Neuronal stem cell (in vitro differentiated cells): ENCODE measurements around the gene CMSS1.

Experiments used
- DNase-seq: peaks from one replicate; pipeline ENCODE4 v3.0.0-alpha.2; 2013; ENCODE audit warnings: low spot score
- H2AFZ ChIP-seq: one replicate; pipeline ENCODE4 v1.6.1; 2013; ENCODE audit warnings: mild to moderate bottlenecking, low read length, inconsistent platforms
- H2AK5ac ChIP-seq: 2 replicates; pipeline ENCODE4 v1.6.1; 2013; ENCODE audit warnings: low read depth, mild to moderate bottlenecking, inconsistent platforms, low read length, moderate library complexity, mixed read lengths
- H2BK120ac ChIP-seq: 2 replicates; pipeline ENCODE4 v1.6.1; 2013; ENCODE audit warnings: low read depth, mild to moderate bottlenecking, inconsistent platforms, low read length, moderate library complexity, mixed read lengths
- H2BK12ac ChIP-seq: one replicate; pipeline ENCODE4 v1.6.1; 2013; ENCODE audit warnings: low read length, inconsistent platforms
- H2BK15ac ChIP-seq: 2 replicates; pipeline ENCODE4 v1.6.1; 2013; ENCODE audit warnings: mild to moderate bottlenecking, low read length, inconsistent platforms, mixed read lengths
- H2BK5ac ChIP-seq: one replicate; pipeline ENCODE4 v1.6.1; 2013; ENCODE audit warnings: inconsistent platforms, mild to moderate bottlenecking, low read length, moderate library complexity
- H3K14ac ChIP-seq: one replicate; pipeline ENCODE4 v1.6.1; 2013; ENCODE audit warnings: low read length, inconsistent platforms
- H3K18ac ChIP-seq: 2 replicates; pipeline ENCODE4 v1.6.1; 2013; ENCODE audit warnings: low read length, inconsistent platforms
- H3K23ac ChIP-seq: 2 replicates; pipeline ENCODE4 v1.6.1; 2013; ENCODE audit warnings: low read depth, mild to moderate bottlenecking, mixed read lengths, low read length, inconsistent platforms; ENCODE audit not compliant: poor library complexity
- H3K27ac ChIP-seq: replicated peaks from 3 replicates; pipeline ENCODE4 v1.5.1; 2013; ENCODE audit warnings: low read length, inconsistent platforms
- H3K27me3 ChIP-seq, 3 experiments: 2 replicates each; pipeline ENCODE4 v1.6.1; 2013; ENCODE audit warnings: low read length in 3 of 3, mild to moderate bottlenecking in 2 of 3, inconsistent platforms in 1 of 3, low read depth in 1 of 3, mixed read lengths in 1 of 3, moderate library complexity in 1 of 3; ENCODE audit not compliant: control insufficient read depth in 3 of 3, insufficient read depth in 3 of 3
- H3K36me3 ChIP-seq, 2 donors: replicated peaks in 1 of 2; 2 replicates each; pipeline ENCODE4 v1.6.1; 2013; ENCODE audit warnings: low read length in 2 of 2; ENCODE audit not compliant: control insufficient read depth in 2 of 2, insufficient read depth in 2 of 2
- H3K4ac ChIP-seq: 2 replicates; pipeline ENCODE4 v1.6.1; 2013; ENCODE audit warnings: inconsistent platforms, mild to moderate bottlenecking, low read length, moderate library complexity
- H3K4me1 ChIP-seq, 2 donors: 1 replicate in 1 of 2; 2 replicates in 1 of 2; pipeline ENCODE4 v1.6.1; 2013; ENCODE audit warnings: low read length in 2 of 2, low read depth in 1 of 2; ENCODE audit not compliant: control insufficient read depth in 2 of 2, insufficient read depth in 1 of 2
- H3K4me2 ChIP-seq: one replicate; pipeline ENCODE4 v1.6.1; 2013; ENCODE audit warnings: mild to moderate bottlenecking, low read length, inconsistent platforms; ENCODE audit not compliant: insufficient read depth, poor library complexity, severe bottlenecking
- H3K4me3 ChIP-seq, 2 donors: 2 replicates each; pipeline ENCODE4 v1.5.1; 2013; ENCODE audit warnings: low read length in 2 of 2, mild to moderate bottlenecking in 2 of 2, inconsistent platforms in 1 of 2, moderate library complexity in 1 of 2
- H3K79me1 ChIP-seq: one replicate; pipeline ENCODE4 v1.6.1; 2013; ENCODE audit warnings: low read depth, mild to moderate bottlenecking, inconsistent platforms, low read length, moderate library complexity
- H3K9ac ChIP-seq: one replicate; pipeline ENCODE4 v1.6.1; 2013; ENCODE audit warnings: mild to moderate bottlenecking, low read depth, low read length, inconsistent platforms; ENCODE audit not compliant: poor library complexity
- H3K9me3 ChIP-seq, 2 donors: replicated peaks in 1 of 2; 2 replicates each; pipeline versions ENCODE3 to v1.6.1; 2013; ENCODE audit warnings: low read length in 2 of 2, mild to moderate bottlenecking in 2 of 2, inconsistent platforms in 1 of 2, low read depth in 1 of 2, mixed read lengths in 1 of 2, moderate library complexity in 1 of 2; ENCODE audit not compliant: control insufficient read depth in 2 of 2, insufficient read depth in 1 of 2
- H4K8ac ChIP-seq: one replicate; pipeline ENCODE4 v1.6.1; 2013; ENCODE audit warnings: low read depth, mild to moderate bottlenecking, inconsistent platforms, low read length, moderate library complexity
- H4K91ac ChIP-seq: one replicate; pipeline ENCODE4 v1.6.1; 2013; ENCODE audit warnings: low read length, low read depth, mild to moderate bottlenecking, inconsistent platforms; ENCODE audit not compliant: poor library complexity
- whole genome bisulfite sequencing, 2 donors: extraction: QIAGEN DNeasy Blood & Tissue Kit; methylation state at CpG; one replicate each; pipeline ENCODE4 v1.1.7; 2013; ENCODE audit warnings: missing lambda C conversion rate in 2 of 2, mixed read lengths in 1 of 2; ENCODE audit not compliant: insufficient read length in 2 of 2, insufficient replicate concordance in 1 of 2; ENCODE audit errors: extremely low coverage in 2 of 2; 5-methylcytosine and 5-hydroxymethylcytosine counted together

Gene CMSS1

GRCh38 chr3:99845999-99846398 is 28.3 kb downstream of the CMSS1 start:
- no peak overlapping the region for H3K14ac ChIP-seq
- H3K9ac ChIP-seq, result no peak overlapping the region
- H3K27ac ChIP-seq, result no peak overlapping the region
- H3K9me3 ChIP-seq, result peaks cover 0 to 18% of the 10 kb centered on the region in 2 donors
- no peak overlapping the region for H3K18ac ChIP-seq
- H3K79me1 ChIP-seq, result no peaks in the 10 kb centered on the region
- H4K91ac ChIP-seq, result no peak overlapping the region
- H3K23ac ChIP-seq, result no peak overlapping the region
- no peak overlapping the region for H2BK15ac ChIP-seq
- no peak overlapping the region for H2BK12ac ChIP-seq
- peaks cover 0 to 27% of the 10 kb centered on the region in 2 donors for H3K36me3 ChIP-seq
- no CpG with 5 or more reads among the region's 2 CpGs for WGBS, 2 donors
- H4K8ac ChIP-seq, result no peak overlapping the region
- no peak for DNase-seq
- no peak overlapping the region for H2BK120ac ChIP-seq
- H3K4ac ChIP-seq, result no peak overlapping the region
- H2AK5ac ChIP-seq, result no peak overlapping the region
- H3K4me3 ChIP-seq, result no peak overlapping the region
- H3K4me1 ChIP-seq, result peaks cover 4% of the 10 kb centered on the region in 2 donors
- H2AFZ ChIP-seq, result no peak overlapping the region
- H3K27me3 ChIP-seq, result no peaks in the 10 kb centered on the region
- no peak overlapping the region for H3K4me2 ChIP-seq
- H2BK5ac ChIP-seq, result no peak overlapping the region

GRCh38 chr3:99846477-99847160 is 29.0 kb downstream of the CMSS1 start:
- Histone ChIP-seq H3K4me2 (no peak overlapping the region), H3K14ac (no peak overlapping the region), H3K27ac (no peak overlapping the region), H4K91ac (no peak overlapping the region), H3K23ac (no peak overlapping the region), H4K8ac (no peak overlapping the region), H2AFZ (no peak overlapping the region), H3K79me1 (no peaks in the 10 kb centered on the region), H3K4ac (no peak overlapping the region), H3K4me1 (peaks cover 4% of the 10 kb centered on the region in 2 donors), H2AK5ac (no peak overlapping the region), H3K9me3 (peaks cover 0 to 18% of the 10 kb centered on the region in 2 donors), H3K9ac (no peak overlapping the region), H2BK120ac (no peak overlapping the region), H2BK5ac (no peak overlapping the region), H3K36me3 (peaks cover 0 to 27% of the 10 kb centered on the region in 2 donors), H3K4me3 (no peak overlapping the region), H3K27me3 (no peaks in the 10 kb centered on the region), H3K18ac (no peak overlapping the region), H2BK12ac (no peak overlapping the region), H2BK15ac (no peak overlapping the region)
- DNase-seq, result no peak
- no CpG with 5 or more reads among the region's 6 CpGs for WGBS, 2 donors

GRCh38 chr3:99848433-99848832 is 30.8 kb downstream of the CMSS1 start:
- Histone ChIP-seq H3K14ac (no peak overlapping the region), H2BK12ac (no peak overlapping the region), H3K4me1 (peaks cover 3 to 4% of the 10 kb centered on the region in 2 donors), H3K36me3 (peaks cover 0 to 27% of the 10 kb centered on the region in 2 donors), H3K79me1 (no peaks in the 10 kb centered on the region), H3K9ac (no peak overlapping the region), H3K27ac (no peak overlapping the region), H3K18ac (no peak overlapping the region), H2BK120ac (no peak overlapping the region), H3K4me2 (no peak overlapping the region), H2AK5ac (no peak overlapping the region), H2BK5ac (no peak overlapping the region), H3K4me3 (no peak overlapping the region), H3K4ac (no peak overlapping the region), H3K27me3 (no peaks in the 10 kb centered on the region), H2AFZ (no peak overlapping the region), H3K9me3 (peaks cover 0 to 18% of the 10 kb centered on the region in 2 donors), H4K8ac (no peak overlapping the region), H4K91ac (no peak overlapping the region), H2BK15ac (no peak overlapping the region), H3K23ac (no peak overlapping the region)
- no CpG with 5 or more reads among the region's 6 CpGs for WGBS, 2 donors
- DNase-seq, result no peak

- Histone ChIP-seq H3K14ac (no peak overlapping the region), H3K9me3 (peaks cover 0 to 18% of the 10 kb centered on the region in 2 donors), H3K36me3 (peaks cover 0 to 30% of the 10 kb centered on the region in 2 donors), H2BK15ac (no peak overlapping the region), H4K91ac (no peak overlapping the region), H3K4me2 (no peak overlapping the region), H3K79me1 (no peaks in the 10 kb centered on the region), H3K9ac (no peak overlapping the region), H3K23ac (no peak overlapping the region), H3K4ac (no peak overlapping the region), H2AFZ (no peak overlapping the region), H3K4me1 (peaks cover 0 to 2% of the 10 kb centered on the region in 2 donors), H4K8ac (no peak overlapping the region), H2BK12ac (no peak overlapping the region), H3K27me3 (no peaks in the 10 kb centered on the region), H3K27ac (no peak overlapping the region), H2BK120ac (no peak overlapping the region), H3K18ac (no peak overlapping the region), H3K4me3 (no peak overlapping the region), H2AK5ac (no peak overlapping the region), H2BK5ac (no peak overlapping the region)
- WGBS, 2 donors, result no CpG with 5 or more reads among the region's 6 CpGs
- no peak for DNase-seq
Observed at GRCh38 chr3:99850608-99851007, 32.9 kb downstream of the CMSS1 start.
